ENCODE data around the gene GNRHR.

Gene GNRHR

GRCh38 chr4:67697860-67698687, 56.1 kb downstream of the GNRHR start:
- no peak for DNase-seq

DNA sequence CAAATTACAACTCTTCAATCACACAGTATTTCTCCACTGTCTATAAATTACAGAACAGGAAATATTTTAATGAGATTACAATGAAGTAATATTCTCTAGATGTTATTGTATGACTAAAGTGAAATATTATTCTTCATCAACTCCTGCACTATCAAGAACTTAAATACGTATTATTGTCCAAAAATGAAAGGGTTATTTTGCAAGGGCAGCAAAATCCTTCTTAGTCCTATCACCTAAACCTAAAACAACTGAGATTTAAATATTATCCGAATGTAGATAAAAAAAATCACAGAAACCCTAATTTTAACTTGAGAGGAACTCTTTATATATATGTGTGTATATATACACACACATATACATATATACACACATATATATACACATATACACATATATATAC, 58.1 kb downstream of the GNRHR start:
- no peak for DNase-seq

DNA sequence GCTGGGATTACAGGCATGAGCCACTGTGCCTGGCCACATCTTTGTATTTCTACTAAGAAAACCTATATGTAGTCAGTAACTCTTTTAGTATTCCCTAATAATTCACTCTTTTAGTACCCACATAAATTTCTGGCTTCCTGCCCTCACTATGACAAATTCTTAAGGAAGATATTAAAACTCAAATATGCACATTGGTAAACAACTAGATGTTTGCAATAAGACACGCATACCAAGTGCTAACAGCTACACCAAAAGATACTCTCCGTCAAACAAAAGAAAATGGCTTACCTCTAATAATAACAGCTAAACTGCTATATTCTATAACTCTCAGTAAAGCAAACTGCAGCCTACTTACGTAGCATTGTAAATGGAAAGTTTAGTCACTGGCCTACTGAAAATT, 59.5 kb downstream of the GNRHR start:
- no peak for DNase-seq

DNA sequence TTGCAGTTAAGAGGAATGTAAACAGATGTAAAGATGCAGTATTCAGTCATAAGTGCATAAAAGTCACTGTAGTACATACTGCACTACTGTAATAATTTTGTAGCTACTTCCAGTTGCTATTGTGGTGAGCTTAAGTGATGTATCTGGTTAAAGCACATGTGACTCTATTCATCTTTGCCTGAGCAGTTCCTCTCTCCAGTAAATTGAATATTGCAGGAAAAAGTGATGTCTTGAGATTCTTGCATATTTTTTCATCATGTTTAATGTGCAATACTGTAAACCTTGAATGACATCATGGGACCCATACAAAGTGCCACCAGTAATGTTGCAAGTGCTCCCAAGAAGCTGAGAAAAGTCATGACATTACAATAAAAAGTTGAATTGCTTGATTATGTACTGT, 62.9 kb downstream of the GNRHR start:
- DNase-seq, result no peak
